ENCODE measurements around the gene MRPL34.

Gene MRPL34

DNA sequence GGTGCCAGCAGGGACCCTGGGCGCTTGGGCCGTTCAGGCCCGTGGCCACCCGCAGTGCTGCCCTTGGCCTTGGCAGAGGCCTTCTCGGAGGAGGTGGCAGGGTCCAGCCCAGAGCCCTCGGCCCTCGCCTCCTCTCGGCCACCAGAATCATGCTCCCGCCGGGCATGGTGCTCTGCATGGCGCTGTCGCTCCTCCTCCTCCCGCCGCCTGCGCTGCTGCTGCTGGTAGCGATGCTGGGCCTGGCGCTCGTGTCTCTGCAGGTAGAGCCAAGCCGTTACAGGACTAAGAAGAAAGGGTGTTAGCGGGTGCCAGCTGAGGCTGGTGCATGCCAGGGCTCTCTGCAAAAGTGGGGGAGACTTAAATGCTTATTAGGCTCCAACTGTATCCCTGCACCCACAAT is 19.5 kb downstream of the MRPL34 start:
- Mint-ChIP-seq H3K27ac (no peak overlapping the region), H3K4me3 (no peak overlapping the region), H3K4me1 (peaks cover 6% of the 10 kb centered on the region), H3K9me3 (no peaks in the 10 kb centered on the region), H3K36me3 (peaks cover 11% of the 10 kb centered on the region), H3K27me3 (no peaks in the 10 kb centered on the region)
- DNase-seq (ENCODE audit: low spot score in 2 of 2) (no peak), ATAC-seq (ENCODE audit: low read depth) (no peak)

DNA sequence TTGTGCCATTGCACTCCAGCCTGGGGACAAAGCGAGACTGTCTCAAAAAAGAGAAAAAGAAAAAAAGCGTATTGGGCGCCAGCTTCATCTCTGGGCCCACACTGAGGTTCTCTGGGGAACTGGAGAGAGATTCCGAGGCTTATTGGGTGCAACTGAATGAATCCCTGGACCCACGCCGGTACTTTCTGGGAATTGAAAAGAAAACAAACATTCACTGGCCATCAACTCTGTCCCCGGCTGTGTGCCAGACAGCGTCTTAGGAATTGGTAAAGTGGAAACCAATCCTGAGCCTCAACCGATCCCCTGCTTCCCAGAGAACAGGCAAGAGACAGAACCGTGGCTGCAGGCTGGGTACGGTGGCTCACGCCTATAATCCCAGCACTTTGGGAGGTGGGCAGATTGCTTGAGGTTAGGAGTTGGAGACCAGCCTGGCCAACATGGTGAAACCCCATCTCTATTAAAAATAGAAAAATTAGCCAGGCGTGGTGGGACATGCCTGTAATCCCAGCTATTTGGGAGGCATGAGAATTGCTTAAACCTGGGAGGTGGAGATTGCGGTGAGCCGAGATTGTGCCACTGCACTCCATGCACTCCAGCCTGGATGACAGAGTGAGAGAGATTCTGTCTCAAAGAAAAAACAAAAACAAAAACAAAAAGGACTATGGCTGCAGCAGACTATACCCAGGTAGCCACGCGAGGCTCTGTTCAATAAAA is 20.4 kb downstream of the MRPL34 start:
- no peak for DNase-seq (ENCODE audit: low spot score in 2 of 2)
- Mint-ChIP-seq H3K9me3 (no peaks in the 10 kb centered on the region), H3K4me1 (peaks cover 9% of the 10 kb centered on the region), H3K36me3 (peaks cover 9% of the 10 kb centered on the region), H3K4me3 (no peak overlapping the region), H3K27me3 (peaks cover 4% of the 10 kb centered on the region), H3K27ac (no peak overlapping the region)
- no peak for ATAC-seq (ENCODE audit: low read depth)

DNA sequence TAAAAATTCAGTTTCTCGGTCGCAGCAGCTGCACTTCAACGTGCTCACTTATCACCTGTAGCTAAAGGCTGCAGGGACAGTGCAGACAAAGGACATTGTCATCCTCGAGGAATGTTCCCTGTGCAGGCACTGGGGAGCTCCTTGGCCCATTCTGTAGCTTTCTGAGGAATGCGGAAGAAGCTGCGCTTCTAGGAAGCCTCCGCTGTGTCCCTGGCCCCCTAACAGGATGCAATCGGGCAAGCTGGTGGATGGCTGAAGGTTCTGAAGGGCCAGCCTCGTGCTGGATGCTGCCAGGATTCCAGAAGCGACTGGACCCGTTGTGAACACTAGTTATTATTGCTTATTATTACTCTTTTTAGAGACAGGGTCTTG is 20.9 kb downstream of the MRPL34 start:
- no peak overlapping the region for H3K27ac Mint-ChIP-seq
- peaks cover 9% of the 10 kb centered on the region for H3K36me3 Mint-ChIP-seq
- no peak for DNase-seq (ENCODE audit: low spot score in 2 of 2)
- no peaks in the 10 kb centered on the region for H3K9me3 Mint-ChIP-seq
- ATAC-seq (ENCODE audit: low read depth): no peak
- no peak overlapping the region for H3K4me3 Mint-ChIP-seq
- H3K27me3 Mint-ChIP-seq: peaks cover 4% of the 10 kb centered on the region
- peaks cover 9% of the 10 kb centered on the region for H3K4me1 Mint-ChIP-seq

DNA sequence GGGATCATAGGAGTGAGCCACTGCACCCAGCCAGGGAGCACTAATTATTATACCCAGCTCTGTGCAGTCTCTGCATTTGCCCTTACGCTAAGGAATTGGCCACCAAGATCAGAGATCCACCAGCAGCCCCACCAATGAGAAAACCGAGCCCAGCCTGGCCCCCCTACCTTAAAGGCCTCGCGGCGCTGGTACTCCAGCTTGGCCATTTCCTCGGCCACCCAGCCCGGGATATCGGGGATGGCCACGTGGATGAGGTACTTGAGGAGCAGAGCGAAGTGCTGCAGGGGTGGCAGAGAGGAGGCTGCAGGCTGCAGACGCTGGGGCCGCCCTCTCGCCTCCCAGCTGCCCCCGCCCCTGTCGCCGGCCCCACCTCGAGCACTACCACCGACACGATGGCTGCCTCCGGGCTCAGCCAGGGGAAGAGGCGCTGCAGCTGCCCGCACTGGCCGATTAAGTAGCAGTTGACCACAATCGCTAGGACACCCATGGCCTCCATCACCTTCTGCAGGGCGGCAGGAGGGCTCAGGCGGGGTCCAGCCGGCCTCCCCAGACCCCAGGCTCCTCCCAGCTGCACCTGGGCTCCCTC is 21.5 kb downstream of the MRPL34 start:
- H3K27ac Mint-ChIP-seq: no peak overlapping the region
- DNase-seq (ENCODE audit: low spot score in 2 of 2): no peak
- peaks cover 9% of the 10 kb centered on the region for H3K4me1 Mint-ChIP-seq
- no peak overlapping the region for H3K4me3 Mint-ChIP-seq
- H3K27me3 Mint-ChIP-seq: peaks cover 4% of the 10 kb centered on the region
- H3K36me3 Mint-ChIP-seq: peaks cover 8% of the 10 kb centered on the region
- no peaks in the 10 kb centered on the region for H3K9me3 Mint-ChIP-seq
- ATAC-seq (ENCODE audit: low read depth): no peak

- H3K4me1 Mint-ChIP-seq: peaks cover 9% of the 10 kb centered on the region
- H3K36me3 Mint-ChIP-seq: peaks cover under 1% of the 10 kb centered on the region
- ATAC-seq (ENCODE audit: low read depth) (peak; percentile 81), DNase-seq (ENCODE audit: low spot score in 2 of 2) (peak in 1 of 2 donors; percentile 58)
- H3K27me3 Mint-ChIP-seq: peaks cover 8% of the 10 kb centered on the region
- no peaks in the 10 kb centered on the region for H3K9me3 Mint-ChIP-seq
- H3K27ac Mint-ChIP-seq: no peak overlapping the region
- peak overlapping the region; percentile 71 for H3K4me3 Mint-ChIP-seq
These were observed 22.2 kb downstream of the MRPL34 start for GRCh38 chr19:17327654-17328516.

DNA sequence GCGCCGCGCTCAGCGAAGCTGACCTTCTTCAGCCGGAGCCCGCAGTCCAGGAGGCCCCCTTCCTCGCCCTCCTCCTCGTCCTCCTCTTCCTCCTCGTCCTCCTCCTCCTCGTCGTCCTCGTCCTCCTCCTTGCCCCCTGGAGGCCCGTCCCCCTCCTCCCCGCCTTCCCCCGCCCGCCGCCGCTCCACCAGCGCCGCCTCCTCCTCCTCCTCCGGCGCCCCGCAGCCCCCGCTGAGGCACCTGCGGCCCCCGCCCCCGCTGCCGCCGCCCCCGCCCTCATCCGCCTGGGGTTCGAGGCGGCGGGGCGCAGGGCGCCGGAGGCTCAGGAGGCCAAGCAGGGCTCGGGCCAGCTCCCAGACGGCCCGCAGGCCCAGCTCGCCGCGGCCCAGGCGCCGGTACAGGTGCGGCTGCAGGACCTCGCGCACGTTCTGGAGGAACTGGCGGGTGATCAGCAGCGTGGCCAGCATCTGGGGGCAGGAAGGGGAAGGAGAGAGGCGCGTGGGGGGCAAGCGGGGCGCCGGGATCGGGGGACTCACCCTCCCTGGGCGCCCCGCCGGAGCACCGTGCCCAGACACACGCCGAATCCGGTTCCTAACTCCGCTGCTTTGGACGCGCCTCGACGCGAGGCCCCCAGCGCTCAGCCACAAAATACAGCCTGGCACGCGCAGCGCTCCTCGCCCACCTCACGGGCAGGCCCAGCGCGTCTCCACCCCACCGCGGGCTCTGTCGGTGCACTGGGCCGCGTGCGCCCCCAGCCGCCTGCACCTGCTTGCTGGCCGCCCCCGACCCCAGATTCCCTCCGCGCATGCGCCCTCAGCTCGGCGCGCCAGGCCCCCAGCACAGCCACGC is 23.1 kb downstream of the MRPL34 start:
- ATAC-seq (ENCODE audit: low read depth) (peak; percentile 30), DNase-seq (ENCODE audit: low spot score in 2 of 2) (no peak)
- H3K36me3 Mint-ChIP-seq: no peaks in the 10 kb centered on the region
- no peak overlapping the region for H3K27ac Mint-ChIP-seq
- peak overlapping the region; percentile 71 for H3K4me3 Mint-ChIP-seq
- H3K27me3 Mint-ChIP-seq: peaks cover 8% of the 10 kb centered on the region
- no peaks in the 10 kb centered on the region for H3K9me3 Mint-ChIP-seq
- H3K4me1 Mint-ChIP-seq: peaks cover 10% of the 10 kb centered on the region

GRCh38 chr19:17329366-17330261 is 23.9 kb downstream of the MRPL34 start:
- Mint-ChIP-seq H3K27me3 (peaks cover 11% of the 10 kb centered on the region), H3K9me3 (no peaks in the 10 kb centered on the region), H3K27ac (no peak overlapping the region), H3K4me1 (peaks cover 13% of the 10 kb centered on the region), H3K36me3 (no peaks in the 10 kb centered on the region), H3K4me3 (peak overlapping the region; percentile 55)
- no peak for DNase-seq (ENCODE audit: low spot score in 2 of 2)
- no peak for ATAC-seq (ENCODE audit: low read depth)

GRCh38 chr19:17330262-17331044 is 24.8 kb downstream of the MRPL34 start:
- H3K4me3 Mint-ChIP-seq: peak overlapping the region; percentile 2
- H3K27ac Mint-ChIP-seq: no peak overlapping the region
- H3K27me3 Mint-ChIP-seq: peaks cover 11% of the 10 kb centered on the region
- H3K36me3 Mint-ChIP-seq: no peaks in the 10 kb centered on the region
- no peak for ATAC-seq (ENCODE audit: low read depth)
- peaks cover 16% of the 10 kb centered on the region for H3K4me1 Mint-ChIP-seq
- no peak for DNase-seq (ENCODE audit: low spot score in 2 of 2)
- H3K9me3 Mint-ChIP-seq: no peaks in the 10 kb centered on the region

DNA sequence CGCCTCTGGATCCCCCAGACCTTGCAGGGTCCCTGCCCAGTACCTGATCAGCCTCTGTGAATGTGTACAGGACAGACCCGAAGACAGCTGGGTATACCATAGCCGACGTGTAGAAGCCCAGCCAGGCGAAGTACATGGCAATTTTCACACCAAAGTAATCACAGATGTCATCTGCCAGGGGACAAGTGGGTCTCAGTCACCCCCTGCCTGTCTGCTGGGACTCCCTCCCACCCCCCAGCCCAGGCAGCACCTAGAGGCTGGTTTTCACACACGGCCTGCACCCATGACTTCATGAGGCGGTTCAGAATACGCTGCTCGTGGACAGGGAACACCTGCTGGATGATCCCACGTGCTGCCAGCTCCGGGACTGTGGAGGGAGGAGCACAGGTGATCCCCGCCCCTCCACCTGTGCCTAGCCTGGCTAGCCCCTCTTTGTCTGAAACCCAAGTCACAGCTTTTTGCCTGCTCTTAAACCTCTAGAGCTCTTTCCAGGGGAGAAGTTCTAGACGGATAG is 25.4 kb downstream of the MRPL34 start:
- Mint-ChIP-seq H3K4me1 (peaks cover 16% of the 10 kb centered on the region), H3K4me3 (no peak overlapping the region), H3K36me3 (no peaks in the 10 kb centered on the region), H3K27me3 (peaks cover 11% of the 10 kb centered on the region), H3K27ac (no peak overlapping the region), H3K9me3 (no peaks in the 10 kb centered on the region)
- DNase-seq (ENCODE audit: low spot score in 2 of 2) (no peak), ATAC-seq (ENCODE audit: low read depth) (no peak)

GRCh38 chr19:17332360-17332676 is 26.6 kb downstream of the MRPL34 start:
- Mint-ChIP-seq H3K4me1 (peaks cover 20% of the 10 kb centered on the region), H3K27ac (no peak overlapping the region), H3K4me3 (no peak overlapping the region), H3K36me3 (no peaks in the 10 kb centered on the region), H3K27me3 (peaks cover 11% of the 10 kb centered on the region), H3K9me3 (no peaks in the 10 kb centered on the region)
- DNase-seq (ENCODE audit: low spot score in 2 of 2): no peak
- no peak for ATAC-seq (ENCODE audit: low read depth)

GRCh38 chr19:17332677-17333581 is 27.3 kb downstream of the MRPL34 start:
- H3K27ac Mint-ChIP-seq: no peak overlapping the region
- ATAC-seq (ENCODE audit: low read depth): no peak
- DNase-seq (ENCODE audit: low spot score in 2 of 2): no peak

More at GRCh38 chr19:17332677-17333581, 27.3 kb downstream of the MRPL34 start:
- peaks cover 18% of the 10 kb centered on the region for H3K4me1 Mint-ChIP-seq
- H3K27me3 Mint-ChIP-seq: peaks cover 11% of the 10 kb centered on the region
- H3K9me3 Mint-ChIP-seq: no peaks in the 10 kb centered on the region
- H3K4me3 Mint-ChIP-seq: no peak overlapping the region
- H3K36me3 Mint-ChIP-seq: no peaks in the 10 kb centered on the region

All from memory B cell (primary cell).